BE2C (cell line): Measurements from ENCODE around the gene EYA2.

ENCODE experiments used
- DNase-seq: peaks from one replicate; pipeline ENCODE4 v3.0.0-alpha.2; 2020
- H3K27me3 ChIP-seq: fragments of 250-450 bp; sonication (Bioruptor Pico); 2 replicates; pipeline ENCODE4 v1.5.1; 2020; ENCODE audit warnings: mild to moderate bottlenecking
- H3K36me3 ChIP-seq: fragments of 250-450 bp; sonication (Bioruptor Pico); 2 replicates; pipeline ENCODE4 v1.5.1; 2020; ENCODE audit warnings: mild to moderate bottlenecking
- H3K4me1 ChIP-seq: fragments of 250-450 bp; sonication (Bioruptor Pico); 2 replicates; pipeline ENCODE4 v1.5.1; 2020
- H3K4me3 ChIP-seq: 2 replicates; pipeline ENCODE4 v1.5.1; 2011; ENCODE audit warnings: low read depth, low read length
- H3K9me3 ChIP-seq: fragments of 250-450 bp; sonication (Bioruptor Pico); 2 replicates; pipeline ENCODE4 v1.5.1; 2020
- CTCF ChIP-seq: IDR thresholded peaks from 2 replicates; pipeline ENCODE4 v1.5.1; 2012; ENCODE audit warnings: mild to moderate bottlenecking, low read depth, low read length

The EYA2 gene

DNA sequence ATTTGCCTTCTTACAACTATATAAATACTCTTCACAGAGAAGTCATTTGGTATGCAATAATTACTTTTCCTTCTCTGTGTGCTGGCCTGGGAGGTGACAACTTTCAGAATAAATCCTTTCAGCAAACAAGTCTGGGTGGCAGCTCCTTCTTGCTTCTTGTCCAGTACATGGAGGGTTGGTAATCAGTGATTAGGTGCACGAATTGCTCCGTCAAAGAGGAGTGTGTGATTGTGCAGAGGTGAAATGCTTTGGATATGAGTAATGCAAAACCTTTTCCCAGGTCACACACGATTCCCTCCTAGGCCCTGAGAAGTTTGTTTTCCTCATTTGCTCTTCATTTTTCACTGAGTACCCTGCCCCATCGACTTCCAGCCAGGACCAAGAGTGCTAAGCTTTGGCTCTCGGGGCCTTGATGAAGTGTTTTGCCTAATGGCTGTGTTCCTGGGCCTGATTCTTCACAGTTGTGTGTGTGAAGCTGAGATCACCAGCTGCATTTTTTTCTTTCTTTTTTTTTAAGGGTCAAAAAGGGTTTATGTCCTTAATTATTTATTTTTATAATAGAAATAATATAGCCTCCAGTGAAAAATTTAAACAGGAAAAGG is 245.4 kb downstream of the EYA2 start:
- no peak for TF ChIP-seq CTCF
- Histone ChIP-seq H3K4me3 (no peak overlapping the region), H3K27me3 (no peaks in the 10 kb centered on the region), H3K4me1 (no peaks in the 10 kb centered on the region), H3K36me3 (no peaks in the 10 kb centered on the region), H3K9me3 (no peaks in the 10 kb centered on the region)
- no peak for DNase-seq

DNA sequence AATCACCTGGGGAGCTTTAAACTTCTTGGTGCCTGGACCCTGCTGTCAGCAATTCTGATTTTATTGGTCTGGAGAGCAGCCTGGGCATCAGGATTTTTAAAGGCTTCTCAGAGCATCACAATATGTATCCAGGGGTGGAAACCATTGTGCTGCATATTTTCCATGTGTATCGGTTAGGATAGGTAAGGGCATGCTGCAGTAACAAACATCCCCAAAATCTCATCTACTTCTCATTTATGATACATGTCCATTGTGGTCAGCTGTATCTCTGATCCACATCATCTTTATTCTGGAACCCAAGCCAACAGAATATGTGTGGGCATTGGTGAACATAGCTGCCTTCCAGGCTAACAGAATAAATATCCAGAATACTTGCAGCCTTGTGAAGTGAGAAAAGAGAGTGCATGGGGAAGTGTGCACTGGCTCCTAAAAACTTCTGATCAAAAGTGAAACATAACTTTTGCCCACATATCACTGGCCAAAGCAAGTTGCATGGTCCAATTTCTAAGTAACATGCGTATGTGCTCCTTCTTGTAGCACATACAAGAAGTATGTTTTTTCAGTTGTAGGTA is 246.8 kb downstream of the EYA2 start:
- no peak for DNase-seq
- no peaks in the 10 kb centered on the region for H3K27me3 ChIP-seq
- no peaks in the 10 kb centered on the region for H3K36me3 ChIP-seq
- TF ChIP-seq CTCF = no peak
- no peak overlapping the region for H3K4me3 ChIP-seq
- no peaks in the 10 kb centered on the region for H3K4me1 ChIP-seq
- H3K9me3 ChIP-seq = no peaks in the 10 kb centered on the region

DNA sequence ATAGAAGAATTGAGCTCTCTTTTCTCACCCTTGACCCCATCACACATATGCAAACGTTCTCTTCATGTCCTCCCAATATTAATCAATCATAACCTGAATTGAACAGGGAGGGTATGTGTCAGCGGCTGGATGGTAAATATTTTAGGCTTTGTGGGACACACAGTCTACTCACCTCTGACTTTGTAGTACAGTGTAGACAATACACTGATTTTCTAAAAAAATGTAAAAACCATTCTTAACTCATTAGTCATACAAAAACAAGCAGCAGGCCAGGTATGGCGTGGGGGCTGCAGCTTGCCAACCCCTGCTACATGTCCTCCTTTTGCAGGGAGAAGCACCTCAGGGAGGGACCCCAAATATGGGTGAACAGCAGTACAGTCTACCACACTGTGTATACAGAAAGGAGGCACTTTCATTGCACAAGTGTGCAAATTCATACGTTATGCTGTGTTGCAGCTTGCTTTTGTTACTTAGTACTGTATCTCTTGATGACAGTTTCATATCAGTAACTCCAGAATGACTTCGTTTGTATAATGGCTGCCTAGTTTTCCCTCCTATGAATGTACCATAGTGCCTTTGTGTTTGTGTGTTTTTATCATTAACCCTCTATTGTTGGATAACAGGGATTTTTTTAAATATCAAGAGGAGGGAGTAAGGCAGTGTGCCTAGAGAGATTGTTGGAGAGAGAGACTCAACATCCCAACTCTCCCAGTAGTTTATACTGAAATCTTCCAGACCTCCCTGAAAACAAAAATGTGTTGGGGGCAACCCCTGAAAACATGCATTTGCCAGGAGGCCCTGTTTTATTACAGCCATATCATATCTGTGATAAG is 247.5 kb downstream of the EYA2 start:
- no peak for DNase-seq
- Histone ChIP-seq H3K4me3 (no peak overlapping the region), H3K27me3 (no peaks in the 10 kb centered on the region), H3K36me3 (no peaks in the 10 kb centered on the region), H3K4me1 (no peaks in the 10 kb centered on the region), H3K9me3 (no peaks in the 10 kb centered on the region)
- no peak for TF ChIP-seq CTCF

- Histone ChIP-seq H3K27me3 (no peaks in the 10 kb centered on the region), H3K4me3 (no peak overlapping the region), H3K4me1 (no peaks in the 10 kb centered on the region), H3K36me3 (no peaks in the 10 kb centered on the region), H3K9me3 (no peaks in the 10 kb centered on the region)
- no peak for DNase-seq
- TF ChIP-seq CTCF = no peak
These were observed 248.1 kb downstream of the EYA2 start for GRCh38 chr20:47142774-47143170.

DNA sequence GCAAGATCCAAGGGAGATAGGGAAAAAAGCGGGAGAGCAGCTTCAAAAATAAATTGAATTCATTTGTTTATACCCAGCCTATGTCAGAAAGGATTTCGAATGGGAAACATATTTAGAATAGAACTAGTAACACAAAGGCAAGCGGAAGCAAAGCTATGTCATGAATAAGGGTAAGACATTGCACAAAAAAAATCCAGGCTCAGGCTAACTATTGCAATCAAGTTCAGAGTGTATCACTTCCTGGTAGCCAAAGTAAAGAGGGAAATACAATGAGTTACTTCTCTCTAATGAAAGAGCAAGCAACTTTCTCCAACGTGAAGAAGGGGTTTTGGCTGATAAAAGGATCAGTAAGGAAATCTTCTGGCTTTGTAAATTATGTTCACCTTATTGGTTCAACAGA is 249.0 kb downstream of the EYA2 start:
- H3K4me1 ChIP-seq = no peaks in the 10 kb centered on the region
- TF ChIP-seq CTCF = no peak
- no peak for DNase-seq

GRCh38 chr20:47144463-47144862 is 249.8 kb downstream of the EYA2 start:
- Histone ChIP-seq H3K36me3 (no peaks in the 10 kb centered on the region), H3K9me3 (no peaks in the 10 kb centered on the region), H3K27me3 (no peaks in the 10 kb centered on the region), H3K4me3 (no peak overlapping the region), H3K4me1 (no peaks in the 10 kb centered on the region)
- DNase-seq = no peak
- TF ChIP-seq CTCF = no peak

More for the DNA sequence above, 249.0 kb downstream of the EYA2 start:
- no peak overlapping the region for H3K4me3 ChIP-seq
- H3K27me3 ChIP-seq = no peaks in the 10 kb centered on the region
- H3K36me3 ChIP-seq = no peaks in the 10 kb centered on the region
- no peaks in the 10 kb centered on the region for H3K9me3 ChIP-seq
